HepG2 (cell line): Measurements from ENCODE around the gene DHRS13. TPM values are rescaled to one million over a fixed set of nuclear protein-coding genes. Genes with fewer than 3 reads are reported as not detected.

Experiments used
- ARID5B ChIP-seq: IDR thresholded peaks from 2 replicates; pipeline ENCODE4 v1.4.0; 2020; ENCODE audit warnings: mild to moderate bottlenecking, missing genetic modification reagents
- ATF4 ChIP-seq, 2 experiments: fragments of 450-650 bp in 1 of 2; sonication (generic) in 1 of 2; formaldehyde crosslinking; IDR thresholded peaks; 2 replicates each; pipeline versions ENCODE4 v1.5.0 to v1.8.0; 2020 to 2022; ENCODE audit warnings: mild to moderate bottlenecking in 1 of 2, missing genetic modification reagents in 1 of 2
- CENPT ChIP-seq: sonication (generic); formaldehyde crosslinking; IDR thresholded peaks from 2 replicates; pipeline ENCODE4 v1.8.0; 2022; ENCODE audit warnings: low read depth, mild to moderate bottlenecking, moderate library complexity, missing genetic modification reagents
- CTCF ChIP-seq: sonication (generic); formaldehyde crosslinking; IDR thresholded peaks from 2 replicates; pipeline ENCODE4 v1.5.0; 2020; ENCODE audit warnings: mild to moderate bottlenecking, missing genetic modification reagents, moderate library complexity
- FIP1L1 ChIP-seq: fragments of 200-400 bp; formaldehyde crosslinking; IDR thresholded peaks from 2 replicates; pipeline ENCODE4 v1.6.1; 2018; ENCODE audit warnings: low read depth, mild to moderate bottlenecking, low read length, moderate library complexity, borderline replicate concordance; ENCODE audit not compliant: insufficient read depth
- FOXK2 ChIP-seq: fragments of 450-650 bp; IDR thresholded peaks from 2 replicates; pipeline ENCODE4 v1.6.1; 2016
- HOXA7 ChIP-seq: sonication (generic); formaldehyde crosslinking; IDR thresholded peaks from 2 replicates; pipeline ENCODE4 v1.8.1; 2022; ENCODE audit warnings: mild to moderate bottlenecking, missing genetic modification reagents, moderate library complexity
- KLF13 ChIP-seq: sonication (generic); formaldehyde crosslinking; IDR thresholded peaks from 2 replicates; pipeline ENCODE4 v1.4.0; 2020; ENCODE audit warnings: mild to moderate bottlenecking, missing genetic modification reagents
- MBNL3 ChIP-seq: fragments of 250-450 bp; sonication (Bioruptor Pico); conservative IDR thresholded peaks from 2 replicates; pipeline ENCODE4 v1.8.0; 2022; ENCODE audit warnings: mild to moderate bottlenecking, inconsistent platforms
- NFE2 ChIP-seq: sonication (generic); formaldehyde crosslinking; IDR thresholded peaks from 2 replicates; pipeline ENCODE4 v1.4.0; 2020; ENCODE audit warnings: missing genetic modification reagents
- SAP130 ChIP-seq: IDR thresholded peaks from 2 replicates; pipeline ENCODE4 v1.6.1; 2016; ENCODE audit warnings: low read depth
- ZNF501 ChIP-seq: sonication (generic); formaldehyde crosslinking; IDR thresholded peaks from 2 replicates; pipeline ENCODE4 v1.5.1; 2020; ENCODE audit warnings: mild to moderate bottlenecking, moderate library complexity, missing genetic modification reagents
- ZNF547 ChIP-seq: sonication (generic); formaldehyde crosslinking; IDR thresholded peaks from 2 replicates; pipeline ENCODE4 v1.5.1; 2020; ENCODE audit warnings: mild to moderate bottlenecking, missing genetic modification reagents
- ZNF598 ChIP-seq: sonication (generic); formaldehyde crosslinking; IDR thresholded peaks from 2 replicates; pipeline ENCODE4 v1.5.1; 2020; ENCODE audit warnings: mild to moderate bottlenecking, missing genetic modification reagents, borderline replicate concordance
- ZNF619 ChIP-seq: sonication (generic); formaldehyde crosslinking; IDR thresholded peaks from 2 replicates; pipeline ENCODE4 v1.4.0; 2020; ENCODE audit warnings: mild to moderate bottlenecking, missing genetic modification reagents
- polyA plus RNA-seq, 8 experiments: library from polyadenylated mRNA; depleted of rRNA in 3 of 8; stranded (reverse) in 7 of 8; unstranded in 1 of 8; fragments of >200 nt; fragmentation: Illumina TruSeq in 4 of 8; extraction: Trizol in 4 of 8; gene quantifications; 2 replicates each; pipeline versions ENCODE4 v1.2.1 to v1.2.3, GENCODE V29; 2011 to 2016; ENCODE audit warnings: low read depth in 4 of 8, missing spikeins in 1 of 8, mixed read lengths in 1 of 8; ENCODE audit not compliant: insufficient read depth in 1 of 8
- total RNA-seq, 5 experiments: library from RNA; depleted of rRNA; stranded (reverse); fragments of >200 nt; fragmentation: Illumina TruSeq; extraction: Trizol; gene quantifications; 2 replicates each; pipeline ENCODE4 v1.2.3, GENCODE V29; 2016; ENCODE audit warnings: low read depth in 1 of 5
- TF ChIP-seq, protein P1 (sequence below): IDR thresholded peaks from 2 replicates; pipeline ENCODE4 v1.6.1; 2016
- TF ChIP-seq, protein P2 (sequence below): sonication (generic); formaldehyde crosslinking; IDR thresholded peaks from 2 replicates; pipeline ENCODE4 v1.4.0; 2020; ENCODE audit warnings: low read depth, missing genetic modification reagents

The DHRS13 gene
- total and polyA plus RNA-seq, 2 of the 13 experiments (the other 11 are each of a cell fraction or from before 2014, with no cell fraction given): 11.8 to 12.6 TPM

GRCh38 chr17:28916302-28916934 is 13.5 kb upstream of the DHRS13 start (continued):
- TF ChIP-seq, protein P1, sequence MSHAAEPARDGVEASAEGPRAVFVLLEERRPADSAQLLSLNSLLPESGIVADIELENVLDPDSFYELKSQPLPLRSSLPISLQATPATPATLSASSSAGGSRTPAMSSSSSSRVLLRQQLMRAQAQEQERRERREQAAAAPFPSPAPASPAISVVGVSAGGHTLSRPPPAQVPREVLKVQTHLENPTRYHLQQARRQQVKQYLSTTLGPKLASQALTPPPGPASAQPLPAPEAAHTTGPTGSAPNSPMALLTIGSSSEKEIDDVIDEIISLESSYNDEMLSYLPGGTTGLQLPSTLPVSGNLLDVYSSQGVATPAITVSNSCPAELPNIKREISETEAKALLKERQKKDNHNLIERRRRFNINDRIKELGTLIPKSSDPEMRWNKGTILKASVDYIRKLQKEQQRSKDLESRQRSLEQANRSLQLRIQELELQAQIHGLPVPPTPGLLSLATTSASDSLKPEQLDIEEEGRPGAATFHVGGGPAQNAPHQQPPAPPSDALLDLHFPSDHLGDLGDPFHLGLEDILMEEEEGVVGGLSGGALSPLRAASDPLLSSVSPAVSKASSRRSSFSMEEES: 0 out of 2 replicates have a peak, but pooled peaks have one; percentile 17
- TF ChIP-seq HOXA7 (CRISPR knock-in tag) (no peak), FOXK2 (no peak), CTCF (CRISPR knock-in tag) (peak; percentile 79), CENPT (no peak), FIP1L1 (no peak), ARID5B (no peak), MBNL3 (CRISPR knock-in tag) (no peak), SAP130 (peak; percentile 40; the same call in 1 of the 2 replicates), ZNF501 (no peak), ATF4 (CRISPR knock-in tag; IDR thresholded peaks at IDR 0.05) (no peak), NFE2 (CRISPR knock-in tag) (no peak), ZNF598 (CRISPR knock-in tag) (0 out of 2 replicates have a peak, but pooled peaks have one; percentile 40), ZNF547 (CRISPR knock-in tag) (no peak), ZNF619 (CRISPR knock-in tag) (no peak), KLF13 (CRISPR knock-in tag) (no peak)
- TF ChIP-seq, protein P2, sequence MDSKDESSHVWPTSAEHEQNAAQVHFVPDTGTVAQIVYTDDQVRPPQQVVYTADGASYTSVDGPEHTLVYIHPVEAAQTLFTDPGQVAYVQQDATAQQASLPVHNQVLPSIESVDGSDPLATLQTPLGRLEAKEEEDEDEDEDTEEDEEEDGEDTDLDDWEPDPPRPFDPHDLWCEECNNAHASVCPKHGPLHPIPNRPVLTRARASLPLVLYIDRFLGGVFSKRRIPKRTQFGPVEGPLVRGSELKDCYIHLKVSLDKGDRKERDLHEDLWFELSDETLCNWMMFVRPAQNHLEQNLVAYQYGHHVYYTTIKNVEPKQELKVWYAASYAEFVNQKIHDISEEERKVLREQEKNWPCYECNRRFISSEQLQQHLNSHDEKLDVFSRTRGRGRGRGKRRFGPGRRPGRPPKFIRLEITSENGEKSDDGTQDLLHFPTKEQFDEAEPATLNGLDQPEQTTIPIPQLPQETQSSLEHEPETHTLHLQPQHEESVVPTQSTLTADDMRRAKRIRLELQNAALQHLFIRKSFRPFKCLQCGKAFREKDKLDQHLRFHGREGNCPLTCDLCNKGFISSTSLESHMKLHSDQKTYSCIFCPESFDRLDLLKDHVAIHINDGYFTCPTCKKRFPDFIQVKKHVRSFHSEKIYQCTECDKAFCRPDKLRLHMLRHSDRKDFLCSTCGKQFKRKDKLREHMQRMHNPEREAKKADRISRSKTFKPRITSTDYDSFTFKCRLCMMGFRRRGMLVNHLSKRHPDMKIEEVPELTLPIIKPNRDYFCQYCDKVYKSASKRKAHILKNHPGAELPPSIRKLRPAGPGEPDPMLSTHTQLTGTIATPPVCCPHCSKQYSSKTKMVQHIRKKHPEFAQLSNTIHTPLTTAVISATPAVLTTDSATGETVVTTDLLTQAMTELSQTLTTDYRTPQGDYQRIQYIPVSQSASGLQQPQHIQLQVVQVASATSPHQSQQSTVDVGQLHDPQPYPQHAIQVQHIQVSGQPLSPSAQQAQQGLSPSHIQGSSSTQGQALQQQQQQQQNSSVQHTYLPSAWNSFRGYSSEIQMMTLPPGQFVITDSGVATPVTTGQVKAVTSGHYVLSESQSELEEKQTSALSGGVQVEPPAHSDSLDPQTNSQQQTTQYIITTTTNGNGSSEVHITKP (CRISPR knock-in tag): no peak
